ENCODE results near the gene CD2BP2.

CD2BP2 gene

GRCh38 chr16:30356401-30357084, 1.4 kb upstream of the CD2BP2 start:
- peaks cover 47% of the 10 kb centered on the region for H3K4me1 ChIP-seq (ENCODE audit: control insufficient read depth, insufficient read depth, low read length)
- no peaks in the 10 kb centered on the region for H3K27me3 ChIP-seq (ENCODE audit: control insufficient read depth, insufficient read depth, low read length)
- H3K36me3 ChIP-seq (ENCODE audit: insufficient read depth, low read length): peaks cover 52% of the 10 kb centered on the region
- H3K9me3 ChIP-seq (replicated peaks; ENCODE audit: low read length): no peaks in the 10 kb centered on the region
- H3K4me2 ChIP-seq (ENCODE audit: low read length): peak overlapping the region; percentile 91
- no peak overlapping the region for H3K9ac ChIP-seq (ENCODE audit: low read depth, low read length)
- H3K4me3 ChIP-seq (ENCODE audit: low read length): peak overlapping the region; percentile 71

GRCh38 chr16:30355954-30356308, 823 bp upstream of the CD2BP2 start:
- Histone ChIP-seq H3K36me3 (ENCODE audit: insufficient read depth, low read length) (peaks cover 55% of the 10 kb centered on the region), H3K4me2 (ENCODE audit: low read length) (peak overlapping the region; percentile 91), H3K4me1 (ENCODE audit: control insufficient read depth, insufficient read depth, low read length) (peaks cover 49% of the 10 kb centered on the region), H3K9me3 (replicated peaks; ENCODE audit: low read length) (no peaks in the 10 kb centered on the region), H3K27me3 (ENCODE audit: control insufficient read depth, insufficient read depth, low read length) (no peaks in the 10 kb centered on the region), H3K9ac (ENCODE audit: low read depth, low read length) (peak overlapping the region; percentile 93), H3K4me3 (ENCODE audit: low read length) (peak overlapping the region; percentile 71)

GRCh38 chr16:30354423-30355143, 525 bp downstream of the CD2BP2 start:
- no peaks in the 10 kb centered on the region for H3K27me3 ChIP-seq (ENCODE audit: control insufficient read depth, insufficient read depth, low read length)
- peak overlapping the region; percentile 91 for H3K4me3 ChIP-seq (ENCODE audit: low read length)
- H3K9ac ChIP-seq (ENCODE audit: low read depth, low read length): peak overlapping the region; percentile 93
- H3K4me2 ChIP-seq (ENCODE audit: low read length): peak overlapping the region; percentile 88
- peaks cover 49% of the 10 kb centered on the region for H3K4me1 ChIP-seq (ENCODE audit: control insufficient read depth, insufficient read depth, low read length)
- peaks cover 59% of the 10 kb centered on the region for H3K36me3 ChIP-seq (ENCODE audit: insufficient read depth, low read length)
- H3K9me3 ChIP-seq (replicated peaks; ENCODE audit: low read length): no peaks in the 10 kb centered on the region

DNA sequence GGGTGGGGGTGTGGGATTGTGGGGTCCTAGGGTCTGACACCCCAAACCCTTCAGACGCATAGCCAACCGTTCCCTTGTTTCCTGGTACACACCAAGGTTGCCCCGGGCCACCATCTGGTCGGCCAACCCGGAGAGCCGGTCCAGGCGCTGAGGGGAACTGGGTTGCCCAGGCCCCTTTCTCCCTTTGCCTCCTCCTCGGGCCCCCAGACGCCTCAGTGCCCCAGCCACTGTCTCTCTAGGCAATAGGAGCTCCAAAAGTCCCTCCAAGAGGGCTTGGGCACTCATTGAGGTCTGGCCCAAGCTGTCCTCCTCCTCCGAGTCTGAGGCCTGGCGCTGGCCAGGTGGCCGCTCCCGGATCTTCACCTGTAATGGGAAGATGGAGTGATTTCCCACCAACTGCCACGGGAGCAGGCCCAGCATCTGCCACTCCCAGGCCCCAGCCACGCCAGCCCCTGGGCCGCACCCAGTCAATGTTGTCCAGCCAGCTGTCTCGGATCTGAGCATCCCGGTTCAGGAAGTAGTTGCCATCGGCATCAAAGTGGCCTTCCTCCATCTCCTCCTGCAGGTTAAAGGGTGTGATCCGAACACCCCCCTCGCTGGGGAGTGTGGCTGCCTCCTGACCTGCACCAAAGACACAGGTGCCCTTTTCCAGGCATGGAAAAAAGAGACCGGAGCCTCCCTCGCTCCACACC, 1.5 kb downstream of the CD2BP2 start:
- Histone ChIP-seq H3K9ac (ENCODE audit: low read depth, low read length) (peak overlapping the region; percentile 93), H3K9me3 (replicated peaks; ENCODE audit: low read length) (no peaks in the 10 kb centered on the region), H3K27me3 (ENCODE audit: control insufficient read depth, insufficient read depth, low read length) (no peaks in the 10 kb centered on the region), H3K4me3 (ENCODE audit: low read length) (peak overlapping the region; percentile 91), H3K4me1 (ENCODE audit: control insufficient read depth, insufficient read depth, low read length) (peaks cover 49% of the 10 kb centered on the region), H3K4me2 (ENCODE audit: low read length) (peak overlapping the region; percentile 88), H3K36me3 (ENCODE audit: insufficient read depth, low read length) (peaks cover 52% of the 10 kb centered on the region)

- Histone ChIP-seq H3K27me3 (ENCODE audit: control insufficient read depth, insufficient read depth, low read length) (no peaks in the 10 kb centered on the region), H3K9me3 (replicated peaks; ENCODE audit: low read length) (no peaks in the 10 kb centered on the region), H3K4me1 (ENCODE audit: control insufficient read depth, insufficient read depth, low read length) (peaks cover 49% of the 10 kb centered on the region), H3K36me3 (ENCODE audit: insufficient read depth, low read length) (peaks cover 48% of the 10 kb centered on the region), H3K4me3 (ENCODE audit: low read length) (no peak overlapping the region), H3K9ac (ENCODE audit: low read depth, low read length) (peak overlapping the region; percentile 11), H3K4me2 (ENCODE audit: low read length) (peak overlapping the region; percentile 60)
These were observed 2.4 kb downstream of the CD2BP2 start for GRCh38 chr16:30352488-30353401.

DNA sequence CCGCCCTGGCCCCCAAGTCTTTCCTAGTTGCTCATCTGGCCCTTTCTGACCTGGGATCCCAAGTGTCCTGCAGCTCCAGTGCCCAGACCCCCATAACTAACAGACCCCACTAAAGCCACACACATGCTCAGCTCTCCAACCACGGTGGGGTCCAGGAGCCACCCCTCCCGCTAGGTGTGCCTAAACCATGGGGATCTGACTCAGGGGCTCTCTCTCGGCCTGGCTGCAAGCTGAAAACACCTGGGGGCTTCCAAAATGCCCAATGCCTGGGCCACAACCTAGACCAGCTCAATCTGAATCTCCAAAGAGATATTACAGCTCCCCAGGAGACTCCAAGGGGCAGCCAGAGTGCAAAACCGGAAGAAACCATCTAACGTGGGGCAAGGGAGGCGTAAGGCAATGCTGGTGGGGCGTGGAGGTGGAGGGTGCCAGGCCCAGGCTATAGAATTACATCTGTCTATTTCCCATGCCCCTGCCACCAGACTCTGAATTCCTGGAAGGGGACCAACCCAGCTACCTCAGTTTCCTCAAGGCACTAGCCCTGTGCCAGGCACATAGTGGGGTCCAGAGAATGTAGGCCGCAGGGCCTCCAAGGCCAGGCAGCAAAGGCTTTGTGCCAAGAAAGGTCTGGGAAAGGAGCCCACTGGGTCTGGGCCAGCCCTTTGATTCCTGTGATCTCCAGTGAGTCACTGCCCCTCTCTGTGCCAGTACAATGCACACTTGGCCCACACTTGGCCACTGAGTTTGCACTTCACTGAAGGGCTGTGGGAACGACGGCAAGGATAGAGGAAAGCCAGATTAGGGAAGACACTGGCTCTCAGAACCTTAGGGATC, 3.3 kb downstream of the CD2BP2 start:
- Histone ChIP-seq H3K4me1 (ENCODE audit: control insufficient read depth, insufficient read depth, low read length) (peaks cover 41% of the 10 kb centered on the region), H3K36me3 (ENCODE audit: insufficient read depth, low read length) (peaks cover 40% of the 10 kb centered on the region), H3K27me3 (ENCODE audit: control insufficient read depth, insufficient read depth, low read length) (no peaks in the 10 kb centered on the region), H3K9me3 (replicated peaks; ENCODE audit: low read length) (no peaks in the 10 kb centered on the region), H3K4me3 (ENCODE audit: low read length) (no peak overlapping the region), H3K4me2 (ENCODE audit: low read length) (peak overlapping the region; percentile 60), H3K9ac (ENCODE audit: low read depth, low read length) (peak overlapping the region; percentile 33)

DNA sequence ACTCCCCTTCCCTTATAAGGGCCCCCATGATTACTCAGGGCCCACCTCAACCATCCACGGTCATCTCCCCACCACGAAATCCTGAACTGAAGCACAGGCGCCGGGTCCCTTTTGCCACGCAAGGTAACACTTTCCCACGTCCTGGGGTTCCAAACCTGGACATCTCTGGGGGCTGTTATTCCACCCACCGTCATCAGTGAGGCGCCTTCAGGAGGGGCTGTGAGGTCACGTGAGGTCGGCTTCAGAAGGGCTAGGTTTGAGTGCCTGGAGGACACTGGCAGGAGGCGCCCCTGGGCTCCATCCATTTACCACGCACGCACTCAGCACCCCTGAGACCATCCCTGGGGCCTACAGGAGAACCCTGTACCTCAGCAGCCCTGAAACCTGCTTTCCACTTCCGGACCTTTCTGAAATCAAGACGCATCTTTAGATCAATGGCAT, 4.1 kb downstream of the CD2BP2 start:
- H3K4me3 ChIP-seq (ENCODE audit: low read length): no peak overlapping the region
- H3K9me3 ChIP-seq (replicated peaks; ENCODE audit: low read length): no peaks in the 10 kb centered on the region
- H3K4me1 ChIP-seq (ENCODE audit: control insufficient read depth, insufficient read depth, low read length): peaks cover 33% of the 10 kb centered on the region
- no peaks in the 10 kb centered on the region for H3K27me3 ChIP-seq (ENCODE audit: control insufficient read depth, insufficient read depth, low read length)
- no peak overlapping the region for H3K4me2 ChIP-seq (ENCODE audit: low read length)
- peaks cover 39% of the 10 kb centered on the region for H3K36me3 ChIP-seq (ENCODE audit: insufficient read depth, low read length)
- H3K9ac ChIP-seq (ENCODE audit: low read depth, low read length): no peak overlapping the region

GRCh38 chr16:30350134-30350871, 4.8 kb downstream of the CD2BP2 start:
- no peak overlapping the region for H3K4me2 ChIP-seq (ENCODE audit: low read length)
- H3K36me3 ChIP-seq (ENCODE audit: insufficient read depth, low read length): peaks cover 39% of the 10 kb centered on the region
- H3K4me3 ChIP-seq (ENCODE audit: low read length): no peak overlapping the region
- no peaks in the 10 kb centered on the region for H3K27me3 ChIP-seq (ENCODE audit: control insufficient read depth, insufficient read depth, low read length)
- H3K9me3 ChIP-seq (replicated peaks; ENCODE audit: low read length): no peaks in the 10 kb centered on the region
- H3K9ac ChIP-seq (ENCODE audit: low read depth, low read length): no peak overlapping the region
- peaks cover 26% of the 10 kb centered on the region for H3K4me1 ChIP-seq (ENCODE audit: control insufficient read depth, insufficient read depth, low read length)

DNA sequence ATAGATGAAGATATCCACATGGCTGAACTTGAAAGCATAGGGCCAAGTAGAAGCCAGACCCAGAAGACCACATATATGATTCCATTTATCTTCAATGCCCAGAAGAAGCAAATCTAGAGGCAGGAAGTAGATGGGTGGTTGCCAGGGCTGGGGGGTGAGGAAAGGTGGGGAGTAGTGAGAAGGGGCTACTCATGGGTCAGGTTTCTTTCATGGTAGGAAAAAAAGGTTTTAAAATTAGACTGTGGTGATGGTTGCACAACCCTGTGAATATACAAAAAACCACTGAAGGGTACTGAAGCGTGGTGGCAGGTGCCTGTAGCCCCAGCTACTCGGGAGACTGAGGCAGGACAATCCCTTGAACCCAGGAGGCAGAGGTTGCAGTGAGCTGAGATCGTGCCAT, 5.4 kb downstream of the CD2BP2 start:
- Histone ChIP-seq H3K4me3 (ENCODE audit: low read length) (no peak overlapping the region), H3K9ac (ENCODE audit: low read depth, low read length) (no peak overlapping the region), H3K27me3 (ENCODE audit: control insufficient read depth, insufficient read depth, low read length) (no peaks in the 10 kb centered on the region), H3K36me3 (ENCODE audit: insufficient read depth, low read length) (peaks cover 39% of the 10 kb centered on the region), H3K4me1 (ENCODE audit: control insufficient read depth, insufficient read depth, low read length) (peaks cover 26% of the 10 kb centered on the region), H3K9me3 (replicated peaks; ENCODE audit: low read length) (no peaks in the 10 kb centered on the region), H3K4me2 (ENCODE audit: low read length) (no peak overlapping the region)

- Histone ChIP-seq H3K4me2 (ENCODE audit: low read length) (no peak overlapping the region), H3K4me1 (ENCODE audit: control insufficient read depth, insufficient read depth, low read length) (peaks cover 23% of the 10 kb centered on the region), H3K9ac (ENCODE audit: low read depth, low read length) (no peak overlapping the region), H3K36me3 (ENCODE audit: insufficient read depth, low read length) (peaks cover 38% of the 10 kb centered on the region), H3K27me3 (ENCODE audit: control insufficient read depth, insufficient read depth, low read length) (no peaks in the 10 kb centered on the region), H3K4me3 (ENCODE audit: low read length) (no peak overlapping the region), H3K9me3 (replicated peaks; ENCODE audit: low read length) (no peaks in the 10 kb centered on the region)
These were observed 6.2 kb downstream of the CD2BP2 start for GRCh38 chr16:30348929-30349328.
